ENCODE measurements around the gene SPATS2. TPM values are rescaled to one million over a fixed set of nuclear protein-coding genes. Genes with fewer than 3 reads are reported as not detected.

Gene SPATS2
- polyA plus RNA-seq, 1 of the 3 experiments (the other 2 are of a cell fraction): 72.9 TPM

- Histone ChIP-seq H3K36me3 (replicated peaks in 1 of 2; ENCODE audit: control insufficient read depth in 1 of 2, insufficient read depth in 2 of 2, low read length in 1 of 2) (peaks cover 7 to 29% of the 10 kb centered on the region in 2 experiments), H3K27ac (ENCODE audit: low read depth in 2 of 2, low read length in 1 of 2) (no peak overlapping the region), H3F3A (replicated peaks; ENCODE audit: insufficient read depth) (peaks cover 19% of the 10 kb centered on the region), H3K27me3 (ENCODE audit: insufficient read depth) (no peaks in the 10 kb centered on the region), H3K79me2 (ENCODE audit: insufficient read depth) (peaks cover 85% of the 10 kb centered on the region), H3K4me3 (ENCODE audit: low read depth in 2 of 2, low read length in 1 of 2) (no peak overlapping the region), H4K20me1 (ENCODE audit: insufficient read depth) (peaks cover 56% of the 10 kb centered on the region), H3K9ac (no peak overlapping the region), H3K9me3 (no peaks in the 10 kb centered on the region), H3K9me2 (no peaks in the 10 kb centered on the region), H3K4me2 (no peak overlapping the region), H2AFZ (ENCODE audit: low read depth) (no peak overlapping the region), H3K4me1 (ENCODE audit: control insufficient read depth in 1 of 2, insufficient read depth in 2 of 2, low read depth in 1 of 2, low read length in 1 of 2) (no peaks in the 10 kb centered on the region)
- DNase-seq: no peak
- CTCF ChIA-PET: no interaction called here
- WGBS (ENCODE audit: low lambda C conversion rate): 97% methylated on average over 2 of the region's 2 CpGs
- POLR2A ChIA-PET: no interaction called here
- TF ChIP-seq, protein P1, sequence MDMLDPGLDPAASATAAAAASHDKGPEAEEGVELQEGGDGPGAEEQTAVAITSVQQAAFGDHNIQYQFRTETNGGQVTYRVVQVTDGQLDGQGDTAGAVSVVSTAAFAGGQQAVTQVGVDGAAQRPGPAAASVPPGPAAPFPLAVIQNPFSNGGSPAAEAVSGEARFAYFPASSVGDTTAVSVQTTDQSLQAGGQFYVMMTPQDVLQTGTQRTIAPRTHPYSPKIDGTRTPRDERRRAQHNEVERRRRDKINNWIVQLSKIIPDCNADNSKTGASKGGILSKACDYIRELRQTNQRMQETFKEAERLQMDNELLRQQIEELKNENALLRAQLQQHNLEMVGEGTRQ (IDR thresholded peaks at IDR 0.05; ENCODE audit: borderline replicate concordance, low read depth, low read length): no peak
- TF ChIP-seq TEAD4 (IDR thresholded peaks at IDR 0.05; ENCODE audit: borderline replicate concordance, insufficient read depth) (no peak), TAF1 (IDR thresholded peaks at IDR 0.05; ENCODE audit: borderline replicate concordance, low read depth, low read length) (no peak), JUND (IDR thresholded peaks at IDR 0.05) (no peak), MEF2A (IDR thresholded peaks at IDR 0.05; ENCODE audit: borderline replicate concordance, low read depth) (no peak), RFX5 (IDR thresholded peaks at IDR 0.05; ENCODE audit: low read length) (no peak), EZH2phosphoT487 (IDR thresholded peaks at IDR 0.05; ENCODE audit: borderline replicate concordance, low read depth) (no peak), NFIC (IDR thresholded peaks at IDR 0.05; ENCODE audit: borderline replicate concordance) (no peak), EP300 (IDR thresholded peaks at IDR 0.05; ENCODE audit: borderline replicate concordance in 1 of 2, low read depth in 1 of 2, low read length in 1 of 2) (no peak), TCF12 (IDR thresholded peaks at IDR 0.05) (no peak), NRF1 (IDR thresholded peaks at IDR 0.05; ENCODE audit: low read depth, low read length) (no peak), YY1 (IDR thresholded peaks at IDR 0.05; ENCODE audit: low read depth) (no peak), RAD21 (IDR thresholded peaks at IDR 0.05; ENCODE audit: low read length) (no peak), SMC3 (IDR thresholded peaks at IDR 0.05; ENCODE audit: low read depth, low read length) (no peak), GABPA (IDR thresholded peaks at IDR 0.05; ENCODE audit: low read depth) (no peak), FOSL2 (IDR thresholded peaks at IDR 0.05; ENCODE audit: borderline replicate concordance, low read depth) (no peak)
- TF ChIP-seq, protein P2, sequence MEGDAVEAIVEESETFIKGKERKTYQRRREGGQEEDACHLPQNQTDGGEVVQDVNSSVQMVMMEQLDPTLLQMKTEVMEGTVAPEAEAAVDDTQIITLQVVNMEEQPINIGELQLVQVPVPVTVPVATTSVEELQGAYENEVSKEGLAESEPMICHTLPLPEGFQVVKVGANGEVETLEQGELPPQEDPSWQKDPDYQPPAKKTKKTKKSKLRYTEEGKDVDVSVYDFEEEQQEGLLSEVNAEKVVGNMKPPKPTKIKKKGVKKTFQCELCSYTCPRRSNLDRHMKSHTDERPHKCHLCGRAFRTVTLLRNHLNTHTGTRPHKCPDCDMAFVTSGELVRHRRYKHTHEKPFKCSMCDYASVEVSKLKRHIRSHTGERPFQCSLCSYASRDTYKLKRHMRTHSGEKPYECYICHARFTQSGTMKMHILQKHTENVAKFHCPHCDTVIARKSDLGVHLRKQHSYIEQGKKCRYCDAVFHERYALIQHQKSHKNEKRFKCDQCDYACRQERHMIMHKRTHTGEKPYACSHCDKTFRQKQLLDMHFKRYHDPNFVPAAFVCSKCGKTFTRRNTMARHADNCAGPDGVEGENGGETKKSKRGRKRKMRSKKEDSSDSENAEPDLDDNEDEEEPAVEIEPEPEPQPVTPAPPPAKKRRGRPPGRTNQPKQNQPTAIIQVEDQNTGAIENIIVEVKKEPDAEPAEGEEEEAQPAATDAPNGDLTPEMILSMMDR (IDR thresholded peaks at IDR 0.05): no peak
- TF ChIP-seq, protein P3, sequence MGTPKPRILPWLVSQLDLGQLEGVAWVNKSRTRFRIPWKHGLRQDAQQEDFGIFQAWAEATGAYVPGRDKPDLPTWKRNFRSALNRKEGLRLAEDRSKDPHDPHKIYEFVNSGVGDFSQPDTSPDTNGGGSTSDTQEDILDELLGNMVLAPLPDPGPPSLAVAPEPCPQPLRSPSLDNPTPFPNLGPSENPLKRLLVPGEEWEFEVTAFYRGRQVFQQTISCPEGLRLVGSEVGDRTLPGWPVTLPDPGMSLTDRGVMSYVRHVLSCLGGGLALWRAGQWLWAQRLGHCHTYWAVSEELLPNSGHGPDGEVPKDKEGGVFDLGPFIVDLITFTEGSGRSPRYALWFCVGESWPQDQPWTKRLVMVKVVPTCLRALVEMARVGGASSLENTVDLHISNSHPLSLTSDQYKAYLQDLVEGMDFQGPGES (IDR thresholded peaks at IDR 0.05; ENCODE audit: low read depth, low read length): no peak
- TF ChIP-seq, protein P4, sequence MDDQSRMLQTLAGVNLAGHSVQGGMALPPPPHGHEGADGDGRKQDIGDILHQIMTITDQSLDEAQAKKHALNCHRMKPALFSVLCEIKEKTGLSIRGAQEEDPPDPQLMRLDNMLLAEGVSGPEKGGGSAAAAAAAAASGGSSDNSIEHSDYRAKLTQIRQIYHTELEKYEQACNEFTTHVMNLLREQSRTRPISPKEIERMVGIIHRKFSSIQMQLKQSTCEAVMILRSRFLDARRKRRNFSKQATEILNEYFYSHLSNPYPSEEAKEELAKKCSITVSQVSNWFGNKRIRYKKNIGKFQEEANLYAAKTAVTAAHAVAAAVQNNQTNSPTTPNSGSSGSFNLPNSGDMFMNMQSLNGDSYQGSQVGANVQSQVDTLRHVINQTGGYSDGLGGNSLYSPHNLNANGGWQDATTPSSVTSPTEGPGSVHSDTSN (IDR thresholded peaks at IDR 0.05): no peak
- TF ChIP-seq, protein P5, sequence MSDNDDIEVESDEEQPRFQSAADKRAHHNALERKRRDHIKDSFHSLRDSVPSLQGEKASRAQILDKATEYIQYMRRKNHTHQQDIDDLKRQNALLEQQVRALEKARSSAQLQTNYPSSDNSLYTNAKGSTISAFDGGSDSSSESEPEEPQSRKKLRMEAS (IDR thresholded peaks at IDR 0.05; ENCODE audit: low read depth): no peak
Observed at GRCh38 chr12:49440035-49440434, 72.8 kb downstream of the SPATS2 start.
